HAP-1 (cell line): ENCODE results near the gene LGALS12.
A peak's percentile ranks its signal among the peaks of the same experiment; 100 is the strongest.
"Not testable (repeated sequence)": the region's sequence is repeated elsewhere in the genome, so short reads cannot be mapped to it uniquely, and the experiment has no call there.

Source experiments
- DNase-seq, 2 experiments: peaks; one replicate each; pipeline ENCODE4 v3.0.0-alpha.2; 2016 to 2020; ENCODE audit warnings: low spot score in 2 of 2
- H3K27me3 ChIP-seq: fragments of 250-450 bp; sonication (Bioruptor Pico); 2 replicates; pipeline ENCODE4 v1.5.1; 2020; ENCODE audit warnings: low read depth, mild to moderate bottlenecking, moderate library complexity
- H3K36me3 ChIP-seq: fragments of 250-450 bp; sonication (Bioruptor Pico); replicated peaks from 2 replicates; pipeline ENCODE4 v1.5.1; 2020; ENCODE audit warnings: mild to moderate bottlenecking
- H3K4me1 ChIP-seq: fragments of 250-450 bp; sonication (Bioruptor Pico); 2 replicates; pipeline ENCODE4 v1.5.1; 2020; ENCODE audit warnings: mild to moderate bottlenecking
- H3K4me3 ChIP-seq: fragments of 250-450 bp; sonication (Bioruptor Pico); 2 replicates; pipeline ENCODE4 v1.5.1; 2020; ENCODE audit warnings: mild to moderate bottlenecking, moderate library complexity
- H3K9me3 ChIP-seq: fragments of 250-450 bp; sonication (Bioruptor Pico); 2 replicates; pipeline ENCODE4 v1.5.1; 2020; ENCODE audit warnings: mild to moderate bottlenecking, moderate library complexity
- in situ Hi-C: fragments of 300-500 bp; cut with MboI; formaldehyde crosslinking; loops from 3 replicates; pipeline ENCODE4 v1.14.3; 2020; ENCODE audit warnings: low sequenced_read_pairs, inconsistent platforms, mixed read lengths

Gene LGALS12

DNA sequence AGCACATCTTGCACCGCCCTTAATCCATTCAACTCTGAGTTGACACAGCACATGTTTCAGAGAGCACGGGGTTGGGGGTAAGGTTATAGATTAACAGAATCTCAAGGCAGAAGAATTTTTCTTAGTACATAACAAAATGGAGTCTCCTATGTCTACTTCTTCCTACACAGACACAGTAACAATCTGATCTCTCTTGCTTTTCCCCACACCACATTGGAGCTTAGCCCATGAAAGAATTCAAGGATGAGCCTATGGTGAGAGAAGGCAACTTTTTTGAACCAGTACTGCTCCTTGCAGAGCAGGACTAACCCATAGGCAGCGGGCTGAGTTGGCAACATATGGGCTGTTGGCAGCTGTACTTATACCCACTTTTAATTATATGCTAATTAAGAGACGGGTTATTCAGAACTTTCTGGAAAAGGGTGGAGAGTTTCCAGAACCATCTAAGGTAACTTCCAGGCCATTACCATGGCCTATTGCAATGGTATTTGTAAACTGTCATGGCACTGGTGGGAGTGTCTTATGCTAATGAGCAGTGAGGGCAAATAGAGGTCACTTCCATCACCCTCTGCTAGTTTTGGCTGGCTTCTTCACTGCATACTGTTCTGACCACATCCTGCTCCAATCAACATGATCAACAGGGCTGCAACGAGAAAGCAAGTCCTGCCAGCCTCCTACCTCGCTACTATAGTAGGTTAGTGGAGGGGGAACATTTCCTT, 25.3 kb downstream of the LGALS12 start:
- not testable (repeated sequence) for H3K9me3 ChIP-seq, H3K4me3 ChIP-seq, H3K27me3 ChIP-seq, H3K36me3 ChIP-seq
- in situ Hi-C loops = loop anchor here (5.0 kb wide), 1 partner anchor 81 kb away; the partner anchor contains the start of gene PLAAT3
- peaks cover 64% of the 10 kb centered on the region for H3K4me1 ChIP-seq
- peak; percentile 76 to 77 for DNase-seq

DNA sequence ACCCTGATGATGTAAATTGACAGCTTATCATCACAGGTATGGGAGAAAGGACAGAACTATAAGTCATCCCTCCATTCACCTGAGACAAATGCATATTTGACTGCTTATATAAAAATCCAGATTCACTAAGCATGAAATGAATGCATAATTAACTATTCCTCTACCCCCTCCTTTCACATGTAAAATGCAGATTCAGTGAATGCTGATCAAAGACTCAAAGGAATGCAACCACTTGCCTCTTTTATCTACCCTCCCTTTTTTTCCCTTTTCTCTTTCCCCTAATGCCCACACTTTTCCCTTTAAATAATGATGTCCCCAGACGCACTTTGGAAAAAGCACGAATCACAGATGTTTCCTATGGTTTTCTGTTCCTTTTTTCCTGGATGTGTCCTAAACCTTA, 26.2 kb downstream of the LGALS12 start:
- H3K4me3 ChIP-seq = no peak overlapping the region
- no peaks in the 10 kb centered on the region for H3K36me3 ChIP-seq
- DNase-seq = peak in 1 of 2 experiments; percentile 94
- in situ Hi-C loops = loop anchor here (5.0 kb wide), 1 partner anchor 80 kb away; the partner anchor contains the start of gene PLAAT3
- peaks cover 68% of the 10 kb centered on the region for H3K4me1 ChIP-seq
- H3K27me3 ChIP-seq = no peaks in the 10 kb centered on the region
- H3K9me3 ChIP-seq = no peaks in the 10 kb centered on the region

DNA sequence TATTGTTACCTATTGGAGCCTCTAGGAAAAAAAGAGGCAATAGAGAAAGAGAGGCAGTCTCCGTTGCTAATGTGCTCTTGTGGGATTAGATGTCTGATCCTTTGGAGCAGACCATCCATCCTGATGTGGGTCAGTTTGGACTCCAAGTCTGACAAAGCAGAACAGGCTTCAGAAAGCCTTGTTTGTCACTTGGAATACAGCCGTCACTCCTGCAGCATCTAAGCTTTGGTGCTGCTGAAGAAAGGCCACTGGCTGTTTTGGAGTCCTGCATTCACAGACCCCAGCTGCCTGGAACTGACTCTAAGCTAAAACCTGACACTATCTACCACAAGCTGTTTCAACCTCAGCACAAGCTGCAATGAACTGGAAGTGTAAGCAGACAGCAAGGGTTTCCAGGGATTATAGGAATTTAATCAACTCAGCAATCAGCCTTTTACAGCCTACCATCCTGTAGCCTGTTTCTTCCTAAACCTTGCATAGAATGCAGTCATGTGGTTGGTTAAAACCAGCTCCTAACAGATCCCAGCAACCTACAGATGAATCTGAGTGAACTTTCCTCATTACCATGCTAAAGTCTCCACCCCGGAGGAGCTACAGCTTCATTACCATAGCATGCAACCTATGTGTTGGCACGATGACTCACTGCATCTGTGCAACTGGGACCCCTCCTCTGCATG, 27.1 kb downstream of the LGALS12 start:
- no peaks in the 10 kb centered on the region for H3K36me3 ChIP-seq
- H3K27me3 ChIP-seq = no peaks in the 10 kb centered on the region
- in situ Hi-C loops = loop anchor here (5.0 kb wide), 1 partner anchor 79 kb away; the partner anchor contains the start of gene PLAAT3
- H3K4me1 ChIP-seq = peaks cover 60% of the 10 kb centered on the region
- DNase-seq = peak; percentile 35 to 53
- no peaks in the 10 kb centered on the region for H3K9me3 ChIP-seq
- H3K4me3 ChIP-seq = no peak overlapping the region

DNA sequence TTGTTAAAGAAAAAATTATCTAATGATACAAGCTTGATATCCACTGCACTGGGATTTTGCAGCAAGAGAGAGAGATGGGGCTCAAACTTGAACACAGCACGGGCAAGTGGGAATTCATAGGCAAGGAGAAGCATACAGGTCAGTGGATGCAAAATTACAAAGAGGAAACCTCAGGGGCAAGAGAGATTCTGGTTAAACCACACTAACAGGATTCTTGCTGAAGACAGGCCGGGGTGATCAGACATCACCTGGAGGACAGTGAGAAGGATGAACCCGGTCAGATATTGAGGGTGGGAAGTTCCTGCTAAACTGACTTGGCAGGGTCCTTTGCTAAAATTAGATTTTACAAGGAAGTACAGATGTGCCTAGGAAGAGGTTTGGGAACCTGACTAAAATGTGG, 28.2 kb downstream of the LGALS12 start:
- Histone ChIP-seq H3K4me1 (peaks cover 52% of the 10 kb centered on the region), H3K27me3 (no peaks in the 10 kb centered on the region), H3K36me3 (no peaks in the 10 kb centered on the region), H3K4me3 (no peak overlapping the region), H3K9me3 (no peaks in the 10 kb centered on the region)
- in situ Hi-C loops = loop anchor here (5.0 kb wide), 1 partner anchor 78 kb away; the partner anchor contains the start of gene PLAAT3
- no peak for DNase-seq

DNA sequence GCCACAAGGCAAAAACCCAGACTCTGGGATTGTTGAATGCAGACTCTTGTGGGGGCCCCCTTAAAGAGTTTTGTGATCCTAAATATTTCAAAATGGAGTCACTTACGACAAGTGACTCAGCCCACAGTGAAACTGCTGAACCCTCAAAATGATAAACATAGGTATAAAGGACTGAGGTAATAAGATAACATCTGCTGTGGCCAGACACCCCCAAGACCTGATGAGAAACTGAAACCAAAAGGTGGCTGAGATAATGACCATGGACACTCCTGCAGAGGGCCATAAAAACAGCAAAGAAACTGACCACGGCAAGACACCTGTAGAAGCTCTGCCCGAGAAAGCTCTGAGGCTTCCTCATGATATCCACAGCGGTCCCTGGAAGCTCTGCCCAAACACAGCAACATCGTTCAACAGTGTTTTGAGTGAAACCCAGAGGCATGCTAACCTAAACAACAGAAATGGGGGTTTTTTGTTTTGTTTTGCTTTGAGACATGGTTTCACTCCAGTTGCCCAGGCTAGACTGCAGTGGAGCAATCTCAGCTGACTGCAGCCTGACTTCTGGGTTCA, 29.1 kb downstream of the LGALS12 start:
- in situ Hi-C loops = loop anchor here (5.0 kb wide), 1 partner anchor 77 kb away; the partner anchor contains the start of gene PLAAT3
- no peak overlapping the region for H3K4me3 ChIP-seq
- no peaks in the 10 kb centered on the region for H3K27me3 ChIP-seq
- no peaks in the 10 kb centered on the region for H3K36me3 ChIP-seq
- no peak for DNase-seq
- H3K4me1 ChIP-seq = peaks cover 43% of the 10 kb centered on the region
- no peaks in the 10 kb centered on the region for H3K9me3 ChIP-seq

DNA sequence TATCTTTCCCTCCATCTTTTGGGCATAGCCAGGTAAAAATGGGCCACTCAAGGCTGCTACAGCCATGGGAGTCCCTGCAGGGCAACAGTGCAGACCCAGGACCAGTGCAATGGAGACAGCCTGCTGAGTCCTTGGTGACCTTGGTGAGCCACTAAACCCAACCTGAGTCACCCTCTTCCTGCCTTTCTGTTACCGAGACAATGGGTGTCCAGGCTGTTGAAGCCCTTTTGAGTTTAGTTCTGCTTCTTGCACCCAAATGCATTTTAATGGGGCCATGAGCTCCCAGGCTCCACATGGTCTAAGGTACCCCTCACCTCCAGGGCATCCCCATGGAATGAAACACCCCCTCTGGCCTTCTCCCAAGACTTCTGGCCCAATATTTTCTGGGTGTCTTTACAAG, 29.9 kb downstream of the LGALS12 start:
- Histone ChIP-seq H3K4me3 (no peak overlapping the region), H3K36me3 (no peaks in the 10 kb centered on the region), H3K9me3 (no peaks in the 10 kb centered on the region), H3K27me3 (no peaks in the 10 kb centered on the region), H3K4me1 (peaks cover 42% of the 10 kb centered on the region)
- DNase-seq = no peak
- in situ Hi-C loops = no loop called here

DNA sequence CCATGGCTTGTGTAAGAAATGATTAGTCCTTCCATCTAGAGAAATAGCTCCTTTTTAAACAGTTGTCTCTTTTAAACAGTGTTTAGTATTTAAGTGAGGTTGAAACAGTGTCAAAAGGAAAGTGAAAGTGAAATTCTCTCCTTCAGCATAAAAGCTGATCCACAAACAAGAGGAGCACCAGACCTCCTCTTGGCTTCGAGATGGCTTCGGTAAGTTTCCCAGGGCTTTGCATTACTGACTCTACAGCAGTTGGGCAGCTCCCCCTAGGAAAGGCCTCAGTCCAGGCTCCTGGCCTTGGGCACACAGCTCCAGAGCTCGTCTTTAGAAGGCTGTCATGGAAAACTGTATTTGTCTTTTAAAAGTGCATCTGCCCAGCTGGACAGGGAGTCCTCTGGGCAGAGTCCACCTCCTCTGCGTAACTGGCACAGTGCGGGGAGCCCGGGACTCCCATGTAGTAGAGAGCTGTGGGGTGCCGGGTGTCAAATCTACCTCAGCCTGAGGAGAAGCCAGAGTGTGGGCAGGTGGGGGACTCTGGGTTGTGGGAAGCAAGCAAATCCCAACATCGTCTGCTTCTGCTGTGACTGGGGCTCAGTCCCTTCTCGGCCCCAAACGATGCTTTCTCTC, 30.9 kb downstream of the LGALS12 start, which contains the start of gene PLAAT4:
Gene PLAAT4, plus strand, starts transcription at position 140 of the 624 bp plus-strand sequence. Its CDS starts 61 bp downstream, at position 201.
- H3K36me3 ChIP-seq = no peaks in the 10 kb centered on the region
- no peaks in the 10 kb centered on the region for H3K27me3 ChIP-seq
- H3K4me3 ChIP-seq = no peak within 1 kb of the TSS
- DNase-seq = no peak
- H3K9me3 ChIP-seq = no peaks in the 10 kb centered on the region
- peaks cover 37% of the 10 kb centered on the region for H3K4me1 ChIP-seq
- in situ Hi-C loops = no loop called here

DNA sequence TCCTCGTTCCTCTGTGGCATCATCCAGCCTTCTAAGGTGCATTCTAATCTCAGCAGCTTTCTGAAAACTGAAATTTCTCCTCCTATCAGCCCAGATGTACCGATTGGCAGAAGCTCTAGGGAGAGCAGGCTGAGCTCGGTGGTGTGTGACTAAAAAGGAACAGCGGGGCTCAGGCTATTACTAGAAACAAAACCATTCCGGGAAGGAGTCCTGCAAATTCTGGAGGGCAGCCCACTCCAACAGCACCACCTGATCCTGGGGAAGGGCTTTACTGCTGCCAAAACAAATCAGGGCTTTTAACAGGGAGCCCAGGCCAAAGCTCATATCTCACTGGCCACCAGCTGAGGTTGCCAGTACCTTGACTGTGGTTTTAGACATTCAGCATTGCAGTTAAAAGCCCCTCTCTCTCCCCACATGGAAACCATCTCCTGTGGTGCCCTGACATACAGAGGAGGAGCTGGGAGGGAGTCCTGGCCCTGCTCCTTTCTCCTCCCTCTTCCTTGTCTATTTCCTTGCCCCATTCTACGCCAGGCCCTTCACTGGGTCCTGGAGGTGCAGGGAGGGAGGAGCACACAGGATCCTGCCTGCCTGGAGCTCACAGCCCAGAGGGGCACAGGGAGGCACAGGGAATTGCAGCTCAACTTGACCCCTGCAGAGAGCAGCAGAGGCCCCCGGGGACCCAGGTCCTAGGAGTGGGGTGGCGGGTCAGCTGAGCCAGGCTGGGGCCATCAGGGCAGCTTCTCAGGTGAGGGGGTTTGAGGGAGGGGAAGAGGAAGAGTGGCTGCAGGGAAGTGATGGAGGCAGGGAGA, 31.6 kb downstream of the LGALS12 start:
- no peak overlapping the region for H3K4me3 ChIP-seq

DNA sequence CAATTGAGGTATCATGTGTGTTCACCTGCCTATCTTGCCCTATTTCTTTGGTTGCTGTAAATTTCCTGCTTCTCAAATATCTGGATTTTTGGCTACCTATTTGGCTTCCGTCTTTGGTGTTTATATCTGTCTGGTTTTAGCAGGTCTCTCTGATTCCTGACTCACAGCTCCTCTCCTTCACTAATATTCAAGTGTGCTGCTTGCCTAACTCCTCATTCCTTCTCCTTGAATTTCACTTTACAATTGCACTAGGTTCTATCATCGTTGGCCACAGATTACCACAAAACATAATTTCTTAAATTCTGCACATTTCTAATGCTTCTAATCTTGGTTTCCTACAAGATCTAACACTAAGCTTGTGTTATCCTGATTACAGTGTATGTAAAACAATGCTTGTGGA, 36.6 kb downstream of the LGALS12 start:
- H3K4me3 ChIP-seq, H3K36me3 ChIP-seq, H3K9me3 ChIP-seq, H3K27me3 ChIP-seq, H3K4me1 ChIP-seq, DNase-seq, in situ Hi-C loops: not testable (repeated sequence)

More for the DNA sequence above, 31.6 kb downstream of the LGALS12 start:
- H3K36me3 ChIP-seq = no peaks in the 10 kb centered on the region
- no peak for DNase-seq
- H3K4me1 ChIP-seq = peaks cover 31% of the 10 kb centered on the region
- H3K9me3 ChIP-seq = no peaks in the 10 kb centered on the region
- in situ Hi-C loops = no loop called here
- H3K27me3 ChIP-seq = no peaks in the 10 kb centered on the region

DNA sequence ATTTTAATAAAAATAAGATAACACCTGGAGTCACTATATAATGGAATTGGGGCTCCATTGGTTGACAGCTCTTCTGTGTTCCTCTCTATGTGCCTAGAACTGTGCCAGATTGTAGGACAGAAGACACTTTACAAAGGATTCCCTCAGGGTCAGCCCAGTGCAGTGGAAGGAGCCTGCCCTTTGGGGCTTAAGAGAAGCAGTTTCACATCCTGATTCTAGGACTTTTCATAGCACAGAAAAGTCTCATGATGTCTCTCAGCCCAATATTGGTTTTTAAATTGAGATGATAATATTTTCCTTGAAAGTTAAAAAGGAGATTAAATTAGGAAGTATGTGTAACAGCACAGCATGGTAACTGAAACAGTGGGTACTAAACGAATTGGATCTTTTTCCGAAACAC, 37.8 kb downstream of the LGALS12 start:
- in situ Hi-C loops = no loop called here
- no peaks in the 10 kb centered on the region; the same call in 1 of the 2 replicates for H3K9me3 ChIP-seq
- H3K4me3 ChIP-seq = no peak overlapping the region
- H3K36me3 ChIP-seq = no peaks in the 10 kb centered on the region
- no peak for DNase-seq
- H3K4me1 ChIP-seq = peaks cover 5% of the 10 kb centered on the region
- no peaks in the 10 kb centered on the region for H3K27me3 ChIP-seq

DNA sequence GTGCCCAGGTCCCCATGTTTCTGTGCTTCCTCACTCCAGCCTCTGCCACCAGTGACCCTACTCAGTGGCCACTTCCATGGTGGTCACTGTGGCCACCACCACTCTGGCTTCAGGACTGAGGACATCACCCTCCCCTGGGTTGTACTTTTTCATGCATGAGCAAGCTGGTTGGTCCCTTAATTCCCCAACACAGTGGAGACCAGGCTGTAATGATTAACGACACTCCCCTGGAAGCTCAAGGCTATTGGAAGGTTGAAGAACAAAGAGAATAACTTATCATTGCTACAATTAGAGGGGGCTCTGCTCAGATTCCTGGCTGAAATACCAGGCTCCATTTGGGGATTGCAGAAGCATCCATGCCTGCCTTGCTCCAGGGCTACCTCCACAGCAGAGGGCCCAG, 41.2 kb downstream of the LGALS12 start:
- no peak for DNase-seq

DNA sequence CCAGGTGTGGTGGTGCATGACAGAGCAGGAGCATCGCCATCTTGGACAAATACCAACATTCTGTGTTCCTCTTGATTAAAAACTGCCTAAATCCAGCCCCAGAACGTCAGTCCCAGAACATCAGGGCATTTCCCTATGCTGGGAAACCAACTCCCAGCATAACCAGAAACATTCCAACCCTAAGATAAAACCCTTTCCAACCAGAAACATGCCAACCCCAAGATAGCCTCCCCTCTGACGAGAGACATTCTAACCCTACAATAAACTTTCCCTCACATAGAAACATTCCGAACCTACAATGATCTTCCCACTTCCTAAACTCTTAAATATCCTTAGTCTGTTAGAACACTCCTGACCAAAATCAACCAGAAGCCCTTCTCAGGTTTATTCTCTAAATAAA, 42.3 kb downstream of the LGALS12 start:
- Histone ChIP-seq H3K4me1 (no peaks in the 10 kb centered on the region), H3K9me3 (no peaks in the 10 kb centered on the region; the same call in 1 of the 2 replicates), H3K4me3 (no peak overlapping the region), H3K27me3 (no peaks in the 10 kb centered on the region), H3K36me3 (no peaks in the 10 kb centered on the region)
- in situ Hi-C loops = no loop called here
- no peak for DNase-seq

More for the DNA sequence above, 41.2 kb downstream of the LGALS12 start:
- in situ Hi-C loops = no loop called here
- Histone ChIP-seq H3K36me3 (no peaks in the 10 kb centered on the region), H3K4me1 (no peaks in the 10 kb centered on the region), H3K4me3 (no peak overlapping the region), H3K27me3 (no peaks in the 10 kb centered on the region), H3K9me3 (no peaks in the 10 kb centered on the region; the same call in 1 of the 2 replicates)

DNA sequence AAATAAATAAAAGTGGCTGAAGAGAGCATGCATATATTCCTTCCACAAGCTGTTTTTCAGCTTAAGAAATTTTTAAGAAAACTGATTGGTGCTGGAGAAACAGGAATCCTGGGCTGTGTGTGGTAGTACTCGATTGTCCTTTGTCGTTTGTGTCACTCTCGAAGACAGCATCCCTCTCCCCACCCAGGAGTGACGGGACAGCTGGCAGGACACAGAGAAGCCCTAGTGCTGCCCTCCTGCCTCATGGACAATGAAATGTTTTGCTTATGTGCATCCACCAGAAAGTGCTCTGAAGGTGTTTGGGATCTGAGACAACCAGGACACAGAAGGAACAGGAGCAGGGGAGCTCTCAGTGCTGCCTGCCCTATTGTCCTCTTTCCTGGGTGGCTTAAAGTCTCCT, 43.5 kb downstream of the LGALS12 start:
- in situ Hi-C loops = no loop called here
- H3K4me1 ChIP-seq = no peaks in the 10 kb centered on the region
- H3K27me3 ChIP-seq = no peaks in the 10 kb centered on the region
- H3K4me3 ChIP-seq = no peak overlapping the region
- no peaks in the 10 kb centered on the region for H3K36me3 ChIP-seq
- no peak for DNase-seq
- no peaks in the 10 kb centered on the region; the same call in 1 of the 2 replicates for H3K9me3 ChIP-seq
